AG04449 (cell line): ENCODE results near the gene AMIGO1.

Source experiments
- CTCF ChIA-PET: fragments of 350-600 bp; formaldehyde crosslinking; extraction: SDS; loops from one replicate; lab custom pipeline; 2021; ENCODE audit warnings: antibody characterized with exemption; lab: Yijun Ruan, JAX
- POLR2A ChIA-PET: fragments of 400-600, 350-600 bp; formaldehyde crosslinking; extraction: SDS; loops from one replicate; lab custom pipeline; 2020; ENCODE audit warnings: antibody characterized with exemption, inconsistent platforms; lab: Yijun Ruan, JAX
- DNase-seq: peaks from one replicate; pipeline ENCODE4 v3.0.0-alpha.2; 2010; ENCODE audit warnings: low read depth, low spot score
- H3K4me3 ChIP-seq: 2 replicates; pipeline ENCODE4 v1.5.1; 2011; ENCODE audit warnings: low read depth, mild to moderate bottlenecking, control low read depth, low read length
- CTCF ChIP-seq: IDR thresholded peaks from one replicate; pipeline ENCODE4 v1.5.1; 2011; ENCODE audit warnings: mild to moderate bottlenecking, moderate library complexity, low read length, control low read depth, inconsistent platforms; ENCODE audit not compliant: insufficient read depth; ENCODE audit errors: missing control alignments

AMIGO1 gene

GRCh38 chr1:109547463-109548320 is 38.2 kb upstream of the AMIGO1 start:
- ChIA-PET POLR2A (interaction anchor here (0.8 to 2.0 kb wide), 19 partner anchors 10 to 437 kb away, joined by 3 to 25 read pairs (median 5); partner anchors contain the start of genes AHCYL1, AMPD2 and GNAT2), CTCF (interaction anchor here (0.7 to 26.3 kb wide), 27 partner anchors 10 to 437 kb away, joined by 3 to 2790 read pairs (median 7); partner anchors contain the start of genes AHCYL1, AMIGO1, AMPD2 and ATXN7L2)
- no peak for TF ChIP-seq CTCF
- H3K4me3 ChIP-seq: peak overlapping the region; percentile 95
- no peak for DNase-seq

GRCh38 chr1:109546311-109547109 is 37.0 kb upstream of the AMIGO1 start:
- peak; percentile 40 for DNase-seq
- ChIA-PET CTCF (interaction anchor here (0.5 to 26.3 kb wide), 45 partner anchors 12 to 657 kb away, joined by 3 to 2790 read pairs (median 5); partner anchors contain the start of genes AHCYL1, AMIGO1, AMPD2 and ATXN7L2), POLR2A (interaction anchor here (0.8 to 1.9 kb wide), 4 partner anchors 23 to 438 kb away, joined by 3 to 7 read pairs (median 4); partner anchors contain the start of gene AHCYL1)
- peak; percentile 78 for TF ChIP-seq CTCF
- peak overlapping the region; percentile 95 for H3K4me3 ChIP-seq

GRCh38 chr1:109543988-109544735 is 34.6 kb upstream of the AMIGO1 start:
- ChIA-PET POLR2A (no interaction called here), CTCF (interaction anchor here (2.8 to 26.3 kb wide), 6 partner anchors 11 to 467 kb away, joined by 13 to 2790 read pairs (median 286); partner anchors contain the start of genes AHCYL1, AMIGO1, ATXN7L2 and CYB561D1)
- H3K4me3 ChIP-seq: no peak overlapping the region
- DNase-seq: no peak
- no peak for TF ChIP-seq CTCF

GRCh38 chr1:109543283-109543987 is 33.9 kb upstream of the AMIGO1 start:
- ChIA-PET POLR2A (no interaction called here), CTCF (interaction anchor here (4.3 to 26.3 kb wide), 5 partner anchors 10 to 441 kb away, joined by 38 to 2790 read pairs (median 377); partner anchors contain the start of genes AHCYL1, AMIGO1, ATXN7L2 and CYB561D1)
- no peak for TF ChIP-seq CTCF
- no peak for DNase-seq
- H3K4me3 ChIP-seq: no peak overlapping the region

- ChIA-PET CTCF (interaction anchor here (8.4 to 26.3 kb wide), 4 partner anchors 10 to 231 kb away, joined by 194 to 2790 read pairs (median 379); partner anchors contain the start of genes AMIGO1, ATXN7L2 and CYB561D1), POLR2A (no interaction called here)
- no peak overlapping the region for H3K4me3 ChIP-seq
- DNase-seq: no peak
- TF ChIP-seq CTCF: no peak
These were observed 33.1 kb upstream of the AMIGO1 start for GRCh38 chr1:109542657-109543056.
